Measurements from ENCODE around the gene KRT79.

KRT79 gene

DNA sequence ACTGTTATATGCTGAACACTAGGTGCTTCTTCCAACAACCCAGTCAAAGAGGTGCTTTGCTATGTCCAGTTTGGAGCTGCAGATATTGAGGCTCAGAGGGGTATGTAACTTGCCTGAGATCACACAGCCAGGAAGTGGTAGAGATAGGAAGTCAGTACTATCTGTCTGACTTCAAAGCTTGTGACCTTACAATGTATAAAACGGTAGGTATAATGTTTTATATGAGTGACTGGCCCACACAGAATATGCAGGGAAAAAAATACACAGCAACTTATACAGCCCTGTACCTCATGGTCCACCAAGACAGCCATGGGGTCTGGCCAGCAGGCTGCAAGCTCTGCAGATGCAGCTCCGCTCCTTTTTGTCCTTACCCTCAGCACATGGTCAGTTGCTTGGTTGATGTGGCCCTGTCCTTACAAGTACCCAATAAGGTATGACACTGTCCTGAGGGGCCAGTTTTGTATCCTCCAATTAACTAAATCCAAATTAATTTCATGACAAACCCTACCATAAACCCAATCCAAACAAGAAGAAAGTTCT is 16.3 kb downstream of the KRT79 start:
- no peak for DNase-seq

DNA sequence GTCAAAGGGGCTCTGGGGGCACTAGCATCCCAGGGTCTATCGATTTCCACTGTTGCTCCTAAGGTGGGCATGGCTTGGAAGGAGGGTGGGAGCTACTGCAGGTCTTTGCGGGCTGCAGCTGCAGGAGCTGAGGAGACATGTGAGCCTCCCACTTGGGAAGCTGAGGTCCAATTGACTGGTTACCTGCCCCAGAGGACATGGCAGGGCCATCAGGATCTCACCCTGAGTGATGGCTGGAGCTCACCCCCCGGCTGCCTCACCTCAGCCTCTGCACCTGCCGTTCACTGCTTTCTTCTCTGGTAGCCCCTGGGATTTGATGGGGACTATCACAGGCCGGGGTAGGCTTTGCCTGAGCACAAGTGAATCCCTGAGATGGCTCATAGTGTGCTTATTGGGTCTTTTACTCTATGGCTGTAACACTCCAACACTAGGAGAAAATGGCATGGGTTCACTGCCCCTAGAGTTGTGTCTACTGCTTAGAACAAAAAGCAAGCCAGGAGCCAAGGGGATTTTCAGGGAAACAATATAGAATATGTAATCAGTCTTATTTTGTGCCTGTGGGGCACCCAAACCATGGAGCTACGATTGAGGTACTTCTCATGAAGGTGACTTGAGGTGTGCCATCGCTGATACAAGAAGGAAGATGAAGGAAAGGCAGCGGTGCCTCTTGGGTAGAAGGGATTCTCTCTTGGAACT is 17.0 kb downstream of the KRT79 start:
- DNase-seq: no peak

DNA sequence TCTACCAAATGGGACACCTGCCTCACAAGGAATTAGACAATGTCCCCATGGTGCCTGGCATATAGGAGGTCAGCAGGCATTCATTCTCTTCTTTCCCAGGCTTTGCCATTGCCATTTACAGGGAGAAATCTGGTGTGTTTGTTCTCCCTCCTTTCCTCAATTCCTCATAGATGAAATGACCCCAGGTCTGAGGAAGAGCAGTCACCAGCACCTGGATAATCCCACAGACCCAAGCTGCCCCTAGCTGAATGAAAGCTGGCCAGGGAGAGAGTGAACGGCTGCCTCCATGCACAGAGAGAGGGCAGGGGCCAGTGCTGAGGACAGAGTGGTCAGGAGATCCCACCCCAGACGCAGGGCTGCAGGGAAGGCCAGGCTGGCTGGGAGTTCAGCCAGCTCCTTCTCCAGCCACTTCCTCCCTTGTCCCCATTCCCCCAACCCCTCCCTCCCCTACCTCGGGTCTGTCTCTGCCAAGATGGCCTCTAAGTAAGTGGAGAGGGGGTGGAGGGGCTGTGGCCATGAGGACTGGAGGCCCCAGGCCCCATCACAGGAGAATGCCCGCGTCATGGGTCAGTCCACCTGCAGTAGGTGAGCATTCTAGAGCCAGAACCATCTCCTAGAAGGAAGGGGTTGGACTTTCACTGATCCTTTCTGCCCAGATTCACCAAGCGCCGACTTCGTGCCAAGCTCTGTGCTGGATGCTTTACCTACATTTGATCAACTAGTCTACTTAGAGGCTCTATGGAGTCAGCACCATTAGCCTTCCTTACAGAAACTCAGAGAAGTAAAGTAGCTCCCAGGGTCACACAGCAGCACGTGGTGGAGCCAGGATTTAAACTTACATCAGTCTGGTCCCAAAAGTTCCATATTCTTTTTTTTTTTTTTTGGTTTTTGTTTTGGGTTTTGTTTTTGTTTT is 18.2 kb downstream of the KRT79 start:
- no peak for DNase-seq

DNA sequence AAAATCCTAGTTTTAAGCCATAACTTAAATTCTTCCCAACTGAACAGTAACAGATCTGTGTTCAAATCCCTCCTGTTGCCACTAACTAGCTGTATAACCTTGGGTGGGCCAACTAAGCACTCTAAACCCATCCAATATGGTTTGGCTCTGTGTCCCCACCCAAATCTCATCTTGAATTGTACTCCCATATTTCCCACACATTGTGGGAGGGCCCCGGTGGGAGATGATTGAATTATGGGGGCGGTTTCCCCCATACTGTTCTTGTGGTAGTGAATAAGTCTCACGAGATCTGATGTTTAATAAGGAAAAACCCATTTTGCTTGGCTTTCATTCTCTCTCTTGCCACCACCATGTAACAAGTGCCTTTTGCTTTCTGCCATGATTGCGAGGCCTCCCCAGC is 18.9 kb downstream of the KRT79 start:
- DNase-seq: no peak

DNA sequence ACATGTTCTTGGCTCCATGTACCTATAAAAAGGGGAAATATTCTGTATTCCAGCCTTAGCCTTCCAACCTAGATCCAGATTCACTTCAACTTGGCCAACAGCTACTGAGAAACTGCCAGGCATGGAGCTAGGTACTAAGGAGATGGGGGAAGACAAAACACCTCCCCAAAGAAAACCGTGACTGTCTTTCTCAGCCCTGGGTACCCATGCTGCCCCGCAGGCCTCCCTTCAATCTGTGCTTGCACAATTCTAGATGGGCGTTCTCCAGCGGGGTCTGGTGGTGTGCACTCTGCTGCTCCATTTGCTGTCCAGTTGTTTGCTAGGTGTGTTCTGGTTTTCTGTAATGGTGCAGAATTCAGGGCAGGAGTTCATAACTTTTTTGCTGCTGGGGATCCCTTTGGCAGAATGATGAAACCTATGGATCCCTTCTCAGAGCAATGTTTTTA is 19.4 kb downstream of the KRT79 start:
- no peak for DNase-seq

DNA sequence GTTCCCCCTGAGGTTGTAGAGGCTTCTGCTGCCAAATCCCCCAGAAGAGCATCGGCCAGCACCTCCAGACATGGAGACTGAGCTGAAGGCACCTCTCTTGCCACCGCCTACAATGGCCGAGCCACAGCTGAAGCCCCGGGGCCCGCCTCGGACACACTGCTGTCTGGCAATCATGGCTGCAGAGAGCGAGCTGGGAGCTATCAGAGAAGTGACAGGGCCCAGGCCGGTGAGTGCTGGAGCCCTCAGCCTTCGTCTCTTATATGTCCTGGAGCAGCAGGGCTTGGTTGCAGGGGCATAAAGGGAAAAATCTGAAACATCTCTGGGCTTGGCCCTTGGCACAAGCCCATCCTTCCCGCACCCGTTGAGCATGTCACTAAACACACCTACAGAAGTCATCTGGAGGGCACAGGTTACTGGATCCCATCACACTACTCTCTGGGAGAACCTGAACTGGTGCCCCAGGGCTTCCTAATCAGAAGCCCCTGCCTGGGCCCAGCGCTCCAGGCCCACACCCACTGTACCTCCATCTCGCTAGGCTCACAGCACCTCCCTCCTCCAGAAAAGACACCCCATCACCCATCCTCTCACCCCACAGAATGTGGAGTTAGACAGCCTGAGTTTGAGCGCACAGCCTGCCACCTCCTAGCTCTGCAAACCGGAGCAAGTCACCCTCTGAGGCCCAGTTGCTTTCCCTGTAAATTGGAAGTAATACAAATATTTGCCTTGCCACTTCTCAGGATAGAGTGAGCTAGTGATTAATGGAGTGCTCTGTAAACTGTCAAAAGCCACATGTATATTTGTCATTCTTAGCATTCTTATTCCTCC is 20.0 kb downstream of the KRT79 start, which contains the start of gene KRT4:
Gene KRT4 (minus strand): TSS at position 232 of the 825 bp plus-strand sequence. CDS start 58 bp downstream, at position 174.
- DNase-seq: no peak

DNA sequence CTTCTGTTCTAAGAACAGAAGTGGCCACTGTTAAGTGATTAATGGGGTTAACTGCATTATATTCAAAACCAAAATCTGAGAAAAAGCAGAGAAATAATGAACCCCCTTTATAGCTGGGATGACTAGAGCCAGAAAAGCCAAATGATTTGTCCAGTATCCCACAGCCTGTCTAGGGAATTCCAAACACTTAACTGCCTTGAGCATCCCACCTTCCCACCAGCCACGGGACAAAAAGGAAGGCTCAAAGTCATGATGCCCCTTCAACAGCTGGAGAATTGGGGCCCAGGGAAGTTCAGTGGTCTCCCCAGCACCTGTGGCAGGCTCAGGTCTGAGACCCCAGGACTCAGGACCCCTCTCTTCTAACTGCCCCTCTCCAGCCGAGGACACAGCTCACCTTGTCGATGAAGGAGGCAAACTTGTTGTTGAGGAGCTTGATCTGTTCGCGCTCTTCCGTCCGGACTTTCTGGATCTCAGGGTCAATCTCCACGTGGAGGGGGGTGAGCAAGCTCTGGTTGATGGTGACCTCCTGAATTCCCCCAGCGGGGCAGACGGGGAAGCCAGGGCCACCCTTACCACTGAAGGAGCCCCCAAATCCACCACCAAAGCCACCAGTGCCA is 20.8 kb downstream of the KRT79 start:
- DNase-seq: no peak

DNA sequence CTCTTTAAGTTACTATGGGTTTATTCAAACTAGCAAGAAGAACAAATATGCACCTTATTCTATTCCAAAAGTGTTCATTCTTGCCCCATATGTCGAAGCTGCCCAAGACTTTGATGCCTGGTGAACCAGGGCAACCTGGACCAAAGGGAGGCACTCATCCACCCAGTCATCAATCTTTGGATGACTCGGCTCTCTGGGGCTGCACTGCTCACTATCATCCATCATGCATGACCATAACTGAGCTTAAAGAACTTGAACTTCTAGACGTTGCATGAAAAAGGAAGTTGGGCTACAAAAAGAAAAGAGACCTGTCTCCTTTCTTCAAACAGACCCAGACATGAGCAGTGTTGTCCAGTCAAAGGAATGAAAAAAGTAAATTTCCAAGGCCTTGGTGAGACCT is 21.4 kb downstream of the KRT79 start:
- DNase-seq: no peak

DNA sequence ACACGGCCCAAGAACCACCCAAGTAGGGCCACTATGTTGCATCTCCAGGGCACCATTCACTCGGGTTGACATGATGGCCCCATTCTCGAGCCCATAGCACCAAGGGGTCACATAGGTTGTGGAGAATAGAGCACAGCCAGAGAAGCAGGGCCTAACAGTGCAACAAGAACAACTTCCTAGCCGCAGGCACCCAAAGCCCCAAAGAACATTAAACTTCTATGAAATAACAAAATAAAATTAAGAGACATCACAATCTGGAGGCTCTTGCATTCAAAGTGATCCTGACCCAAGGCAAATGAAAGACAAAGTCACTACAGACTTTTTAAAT is 22.1 kb downstream of the KRT79 start:
- DNase-seq: no peak

DNA sequence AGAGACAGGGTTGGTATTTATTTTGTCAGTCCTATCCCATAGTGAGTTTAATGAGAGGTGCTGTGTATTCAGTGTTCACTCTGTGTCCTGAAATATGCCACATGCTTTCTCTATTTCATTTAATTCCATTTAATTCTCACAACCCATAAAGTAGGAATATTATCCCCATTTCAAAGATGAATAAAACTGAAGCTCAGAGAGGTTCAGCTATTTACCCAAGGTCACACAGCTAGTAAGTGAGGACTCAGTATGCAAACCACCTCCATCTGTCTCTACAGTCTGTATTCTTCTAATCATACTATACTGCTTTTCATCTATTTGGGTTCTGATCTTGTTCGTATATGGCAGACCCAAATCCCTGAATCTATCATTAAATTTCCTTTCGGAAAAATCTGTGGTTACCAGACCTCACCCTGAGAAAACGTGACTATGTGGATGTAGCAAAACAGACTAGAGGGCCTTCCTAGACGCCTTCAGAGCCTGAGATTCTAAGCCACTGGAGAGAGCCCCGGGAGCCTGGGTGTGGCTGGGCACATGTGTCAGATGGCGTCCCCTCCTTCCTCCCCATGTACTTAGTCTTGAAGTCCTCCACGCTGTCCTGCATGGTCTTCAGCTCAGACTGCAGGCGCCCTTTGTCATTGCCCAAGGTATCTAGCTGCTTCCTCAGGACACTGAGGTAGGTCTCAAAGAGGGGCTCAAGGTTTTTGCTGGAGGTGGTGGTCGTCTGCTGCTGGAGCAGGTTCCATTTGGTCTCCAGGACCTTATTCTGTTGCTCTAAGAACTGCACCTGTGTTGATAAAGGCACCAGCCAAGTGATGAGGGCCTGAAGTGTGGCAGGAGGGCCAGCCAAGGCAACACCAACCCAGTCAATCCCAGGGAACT is 22.7 kb downstream of the KRT79 start:
- no peak for DNase-seq

DNA sequence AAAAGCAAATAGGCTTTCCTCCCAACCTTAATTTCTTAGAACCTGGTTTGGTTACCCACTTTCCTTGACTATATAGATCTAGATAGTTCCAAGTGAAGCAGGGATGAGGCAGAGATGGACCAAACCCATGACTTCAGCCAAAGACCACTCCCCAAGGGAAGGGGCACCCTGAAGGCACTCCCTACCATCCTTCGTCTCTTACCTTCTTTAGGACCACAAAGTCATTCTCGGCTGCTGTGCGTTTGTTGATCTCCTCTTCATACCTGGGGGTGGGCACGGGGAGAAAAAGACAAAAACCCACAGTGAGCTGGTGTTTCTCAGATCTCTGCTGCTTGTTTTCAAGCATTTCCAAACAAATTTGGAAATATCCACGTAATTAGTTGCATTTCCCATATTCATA is 23.6 kb downstream of the KRT79 start:
- DNase-seq: no peak

DNA sequence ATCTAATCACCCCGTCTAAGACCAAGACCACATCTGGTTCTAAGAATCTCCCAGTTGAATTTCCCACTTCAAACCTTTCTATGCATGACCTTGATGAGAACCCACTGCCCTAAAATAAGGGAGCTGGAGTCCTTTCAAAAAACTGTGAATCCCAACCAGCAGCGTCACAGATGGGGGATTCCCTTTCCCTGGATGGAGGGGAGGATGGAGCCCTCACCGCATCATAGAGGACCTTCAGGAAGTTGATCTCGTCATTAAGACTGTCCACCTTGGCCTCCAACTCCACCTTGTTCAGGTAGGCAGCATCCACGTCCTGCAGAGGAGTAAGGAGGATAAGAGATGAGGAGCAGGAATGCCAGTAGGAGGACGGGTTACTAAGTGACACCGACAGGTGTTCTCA is 24.9 kb downstream of the KRT79 start:
- DNase-seq: no peak

DNA sequence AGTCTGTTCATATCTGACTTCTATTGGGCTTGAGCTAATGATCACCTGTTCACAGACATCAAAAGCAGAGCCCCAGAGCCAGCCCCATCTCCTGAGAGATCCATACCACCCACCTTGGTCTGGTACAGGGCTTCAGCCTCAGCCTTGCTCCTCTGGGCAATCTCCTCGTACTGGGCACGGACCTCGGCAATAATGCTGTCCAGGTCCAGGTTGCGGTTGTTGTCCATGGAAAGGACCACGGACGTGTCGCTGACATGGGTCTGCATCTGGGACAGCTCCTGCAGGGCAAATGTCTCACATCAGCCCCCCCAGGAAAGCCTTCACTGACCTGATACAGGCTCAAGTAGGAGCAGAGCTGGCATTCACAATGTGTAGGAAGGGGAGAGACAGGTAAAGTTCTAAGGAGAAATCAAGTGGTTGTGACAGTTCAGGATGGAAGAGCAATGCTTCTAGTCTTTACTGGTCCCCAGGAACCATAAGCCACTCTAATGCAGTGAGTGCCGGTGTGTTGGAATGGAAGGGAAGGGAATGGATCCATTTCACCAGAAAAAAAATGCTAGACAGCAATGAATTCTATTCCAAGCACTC is 25.4 kb downstream of the KRT79 start:
- DNase-seq: no peak

DNA sequence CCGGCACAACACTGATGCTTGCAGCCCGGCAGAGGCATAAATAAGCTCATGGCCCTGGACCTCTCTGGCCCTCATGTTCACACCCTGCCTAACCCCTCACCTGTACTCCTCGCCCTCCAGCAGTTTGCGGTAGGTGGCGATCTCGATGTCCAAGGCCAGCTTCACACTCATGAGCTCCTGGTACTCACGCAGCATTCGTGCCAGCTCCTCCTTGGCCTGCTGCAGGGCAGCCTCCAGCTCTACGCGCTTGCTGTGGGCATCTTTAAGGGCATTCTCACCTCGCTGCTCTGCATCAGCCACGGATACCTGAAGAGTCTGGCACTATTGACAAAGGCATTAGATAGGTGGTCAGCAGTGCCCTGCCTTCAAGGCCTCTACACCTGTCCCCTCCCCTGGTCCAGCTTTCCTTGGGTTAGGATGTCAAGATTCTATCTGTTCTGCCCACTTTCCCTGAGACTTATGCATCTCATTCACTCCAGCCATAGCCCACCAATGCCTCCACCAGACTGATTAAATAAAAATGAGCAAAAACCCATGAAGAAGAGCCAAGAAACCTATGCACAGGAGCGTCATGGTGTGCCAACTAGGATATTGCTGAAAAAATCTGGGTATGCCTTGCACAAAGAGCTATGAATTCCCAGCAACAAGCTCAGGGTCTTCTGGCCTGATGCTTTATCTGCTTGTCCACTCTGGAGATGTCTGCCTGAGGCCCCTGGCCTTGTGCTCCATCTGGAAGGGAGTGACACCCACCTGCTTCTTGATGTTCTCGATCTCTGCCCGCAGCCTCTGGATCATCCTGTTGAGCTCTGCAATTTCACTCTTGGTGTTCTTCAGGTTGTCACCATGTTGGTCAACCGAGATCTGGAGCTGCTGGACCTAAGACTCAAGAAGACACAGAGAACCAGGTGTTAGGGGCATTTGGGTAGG is 26.3 kb downstream of the KRT79 start:
- no peak for DNase-seq

DNA sequence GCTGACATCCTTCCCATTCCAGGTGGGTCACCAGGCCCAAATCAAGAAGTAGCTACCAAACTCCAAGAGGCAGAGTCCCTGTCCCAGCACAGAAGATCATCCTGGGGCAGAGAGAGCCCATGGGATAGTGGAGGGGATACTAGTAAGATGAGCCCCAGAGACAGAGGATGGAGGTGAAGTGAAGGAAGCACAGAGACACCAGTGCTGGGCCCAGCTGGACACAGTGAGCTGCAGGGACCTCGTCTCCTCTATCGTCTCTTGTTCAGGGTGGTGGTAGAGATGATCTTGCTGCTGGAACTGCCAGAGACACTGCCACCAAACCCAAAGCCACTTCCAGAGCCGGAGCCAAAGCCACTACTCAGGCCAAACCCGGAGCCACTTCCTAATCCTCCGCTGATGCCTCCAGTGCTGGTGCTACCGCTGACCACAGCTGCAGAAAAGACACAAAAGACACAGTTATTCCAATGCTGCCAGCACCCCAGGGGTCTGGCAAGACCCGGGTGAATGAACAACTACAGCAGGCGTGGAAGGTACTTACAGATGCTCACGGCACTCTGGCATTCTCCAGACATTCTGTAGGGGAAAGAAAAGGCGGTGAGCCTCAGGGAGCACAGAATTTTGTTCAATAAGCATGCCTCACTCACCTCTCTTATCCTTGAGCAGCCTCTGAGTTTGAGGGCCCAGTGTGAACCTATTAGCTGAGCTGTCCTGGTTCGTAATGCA is 27.1 kb downstream of the KRT79 start:
- no peak for DNase-seq

DNA sequence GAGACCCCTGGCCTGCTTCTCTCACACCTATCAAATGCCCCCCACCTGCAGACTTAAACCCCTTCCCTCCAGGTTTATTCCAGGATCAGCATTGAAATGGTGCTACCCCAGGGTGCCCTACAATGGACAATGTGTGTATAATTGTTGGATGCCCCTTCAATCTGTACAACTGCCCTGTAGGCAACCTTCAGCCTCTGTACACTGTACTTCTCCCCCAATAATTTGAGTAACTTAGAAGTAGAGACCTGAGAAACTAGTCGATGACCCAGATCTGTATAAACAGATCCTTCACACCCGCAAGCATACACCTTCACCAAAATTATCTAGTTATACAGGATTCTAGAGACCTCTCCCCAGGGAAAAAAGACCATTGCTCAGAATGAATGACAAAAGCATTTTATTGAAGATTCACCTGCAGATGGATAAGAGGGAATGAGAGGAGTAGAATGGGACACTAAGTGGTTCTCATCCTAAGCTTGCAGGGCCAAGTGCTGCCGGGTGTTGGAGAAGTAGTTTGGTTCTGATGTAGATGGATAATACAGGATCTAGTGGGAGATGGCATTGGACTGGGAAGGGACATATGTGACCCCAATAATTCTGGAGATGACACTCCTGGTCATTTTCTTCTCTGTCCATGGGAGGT is 27.8 kb downstream of the KRT79 start:
- DNase-seq: no peak

DNA sequence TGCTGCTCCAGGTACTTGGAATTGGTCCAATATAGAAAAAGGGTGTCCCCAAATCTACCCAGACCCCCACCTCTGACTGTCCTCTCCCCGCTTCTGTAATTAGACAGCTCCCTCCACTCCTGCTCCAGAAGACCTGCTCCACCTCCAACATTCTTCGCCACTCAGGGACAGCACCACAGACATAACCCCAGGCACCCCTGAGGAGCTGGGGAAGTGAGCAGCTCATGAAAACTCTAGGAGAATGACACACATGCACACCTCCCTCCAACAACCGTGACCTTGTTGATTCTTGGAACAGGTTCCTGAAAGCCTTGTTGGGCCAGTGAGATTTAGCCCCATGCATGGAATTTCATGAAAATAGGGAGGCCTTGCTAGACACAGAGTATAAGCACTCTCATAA is 28.4 kb downstream of the KRT79 start:
- DNase-seq: no peak

DNA sequence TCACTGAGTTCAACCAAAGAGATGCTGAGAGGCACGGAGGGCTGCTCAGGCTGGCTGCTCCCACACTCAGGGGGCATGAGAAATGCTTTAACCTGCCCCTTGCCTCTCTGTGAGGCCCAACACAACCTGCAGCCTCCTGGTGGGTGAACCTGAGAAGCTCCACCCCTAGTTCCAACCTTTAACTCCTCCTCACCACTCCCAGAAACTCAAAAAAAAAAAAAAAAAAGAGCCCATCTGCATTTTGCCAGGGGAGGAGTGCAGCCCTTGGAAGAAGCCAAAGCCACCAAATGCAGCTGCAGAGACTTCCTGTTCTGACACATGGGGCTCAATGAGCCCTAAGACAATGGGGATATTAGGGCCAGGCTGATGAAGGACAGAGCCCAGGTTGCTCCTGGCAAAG is 29.1 kb downstream of the KRT79 start:
- DNase-seq: no peak

DNA sequence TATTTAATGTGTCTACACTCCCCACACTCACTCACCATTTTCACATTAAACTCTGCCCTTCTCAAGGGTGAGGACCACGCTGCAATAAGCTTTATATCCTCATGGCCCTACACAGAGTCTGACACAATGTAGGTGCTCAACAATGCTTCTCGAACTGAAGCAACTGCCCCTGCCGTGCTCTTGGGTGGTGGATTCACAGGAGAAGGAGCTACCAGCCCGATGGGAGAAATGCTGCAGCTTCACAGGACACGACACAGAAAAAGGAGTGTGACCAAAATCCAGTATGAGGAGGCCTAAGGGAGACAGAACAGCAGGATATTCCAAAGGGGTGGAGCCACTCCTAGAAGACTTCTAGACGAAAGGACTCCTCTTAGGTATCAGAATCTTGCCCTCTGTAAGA is 31.7 kb downstream of the KRT79 start:
- DNase-seq: no peak
